Globus pallidus (tissue), 1 donor: ENCODE measurements around the gene KLHL36.

Source experiments
- DNase-seq: peaks from one replicate; pipeline ENCODE4 v3.0.0-alpha.2; 2015; ENCODE audit warnings: low spot score

The KLHL36 gene

GRCh38 chr16:84647828-84648594, at the start of gene KLHL36:
TSS of gene KLHL36 (plus strand) at chr16:84648511. CDS start at chr16:84650868, 2,357 bp downstream.
- peak; percentile 48 for DNase-seq

- DNase-seq, result peak; percentile 71
Observed at GRCh38 chr16:84599521-84600202, 48.6 kb upstream of the KLHL36 start.

GRCh38 chr16:84600343-84601229, 47.7 kb upstream of the KLHL36 start:
- no peak for DNase-seq

GRCh38 chr16:84603140-84603816, 45.0 kb upstream of the KLHL36 start:
- no peak for DNase-seq

- DNase-seq, result no peak
Observed at GRCh38 chr16:84603940-84604339, 44.4 kb upstream of the KLHL36 start.

GRCh38 chr16:84604477-84605013, 43.8 kb upstream of the KLHL36 start:
- DNase-seq, result no peak

GRCh38 chr16:84605339-84605848, 42.9 kb upstream of the KLHL36 start:
- DNase-seq, result no peak

GRCh38 chr16:84606081-84606875, 42.0 kb upstream of the KLHL36 start:
- DNase-seq, result no peak

GRCh38 chr16:84607061-84607460, 41.2 kb upstream of the KLHL36 start:
- DNase-seq, result no peak

GRCh38 chr16:84607694-84608093, 40.6 kb upstream of the KLHL36 start:
- no peak for DNase-seq

GRCh38 chr16:84608282-84608681, 40.0 kb upstream of the KLHL36 start:
- no peak for DNase-seq

- DNase-seq, result no peak
Observed at GRCh38 chr16:84609563-84610177, 38.6 kb upstream of the KLHL36 start.

- no peak for DNase-seq
Observed at GRCh38 chr16:84610376-84610775, 37.9 kb upstream of the KLHL36 start.

GRCh38 chr16:84611041-84611440, 37.3 kb upstream of the KLHL36 start:
- no peak for DNase-seq

GRCh38 chr16:84612686-84613085, 35.6 kb upstream of the KLHL36 start:
- DNase-seq, result no peak

GRCh38 chr16:84613408-84614072, 34.8 kb upstream of the KLHL36 start:
- no peak for DNase-seq

GRCh38 chr16:84614073-84614459, 34.2 kb upstream of the KLHL36 start:
- no peak for DNase-seq

GRCh38 chr16:84614623-84614967, 33.7 kb upstream of the KLHL36 start:
- DNase-seq, result no peak

- no peak for DNase-seq
Observed at GRCh38 chr16:84614968-84615813, 33.1 kb upstream of the KLHL36 start.
